GM12891 (cell line): ENCODE measurements around the gene OR5C1.

Experiments used
- POLR2A ChIP-seq: IDR thresholded peaks from 2 replicates; pipeline ENCODE4 v1.6.1; 2011; ENCODE audit warnings: low read depth, low read length, control low read depth
- POLR2AphosphoS5 ChIP-seq: IDR thresholded peaks from 2 replicates; pipeline ENCODE4 v1.6.1; 2011; ENCODE audit warnings: low read depth, low read length, control low read depth
- POU2F2 ChIP-seq: IDR thresholded peaks from 2 replicates; pipeline ENCODE4 v1.6.1; 2011; ENCODE audit warnings: low read depth, mild to moderate bottlenecking, control low read depth, low read length, moderate library complexity
- SPI1 ChIP-seq: IDR thresholded peaks from 2 replicates; pipeline ENCODE4 v1.6.1; 2011; ENCODE audit warnings: low read depth, low read length, control low read depth
- TAF1 ChIP-seq: IDR thresholded peaks from 2 replicates; pipeline ENCODE4 v1.6.1; 2011; ENCODE audit warnings: low read depth, low read length, control low read depth

- TF ChIP-seq POLR2A (no peak), POLR2AphosphoS5 (no peak), SPI1 (no peak), TAF1 (no peak), POU2F2 (no peak)
Observed at GRCh38 chr9:122789256-122790046, 718 bp downstream of the OR5C1 start.
